Measurements from ENCODE around the gene CSNK2A2. TPM values are rescaled to one million over a fixed set of nuclear protein-coding genes. Genes with fewer than 3 reads are reported as not detected.

Gene CSNK2A2
- total RNA-seq, 1 donor from 2014 or later = 77.9 TPM

DNA sequence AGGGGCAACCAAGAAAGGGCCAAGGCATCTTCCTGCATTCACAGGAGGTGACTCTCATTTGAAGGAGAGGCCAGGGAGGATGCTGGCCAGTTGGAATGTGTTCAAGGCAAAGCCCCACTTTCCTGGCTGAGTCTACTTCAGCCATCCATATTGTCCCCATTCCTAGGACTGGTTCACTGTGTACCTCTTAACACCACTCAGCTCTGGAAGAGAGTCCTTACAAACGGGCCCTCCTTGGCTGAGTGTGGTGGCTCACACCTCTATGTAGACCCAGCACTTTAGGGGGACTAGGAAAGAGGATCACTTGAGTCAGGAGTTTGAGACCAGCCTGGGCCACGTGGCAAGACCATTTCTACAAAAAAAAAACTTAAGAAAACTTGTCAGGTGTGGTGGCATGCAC lies 40.7 kb downstream of the CSNK2A2 start:
- Mint-ChIP-seq H3K27ac (ENCODE audit: unreplicated experiment) (no peak overlapping the region), H3K4me1 (ENCODE audit: unreplicated experiment) (no peaks in the 10 kb centered on the region), H3K9me3 (ENCODE audit: unreplicated experiment) (no peaks in the 10 kb centered on the region), H3K36me3 (ENCODE audit: unreplicated experiment) (peaks cover 24% of the 10 kb centered on the region), H3K27me3 (ENCODE audit: unreplicated experiment) (no peaks in the 10 kb centered on the region), H3K4me3 (ENCODE audit: unreplicated experiment) (no peak overlapping the region)
- peak; percentile 65 for DNase-seq (ENCODE audit: extremely low spot score, unreplicated experiment)
- TF ChIP-seq, protein P1, sequence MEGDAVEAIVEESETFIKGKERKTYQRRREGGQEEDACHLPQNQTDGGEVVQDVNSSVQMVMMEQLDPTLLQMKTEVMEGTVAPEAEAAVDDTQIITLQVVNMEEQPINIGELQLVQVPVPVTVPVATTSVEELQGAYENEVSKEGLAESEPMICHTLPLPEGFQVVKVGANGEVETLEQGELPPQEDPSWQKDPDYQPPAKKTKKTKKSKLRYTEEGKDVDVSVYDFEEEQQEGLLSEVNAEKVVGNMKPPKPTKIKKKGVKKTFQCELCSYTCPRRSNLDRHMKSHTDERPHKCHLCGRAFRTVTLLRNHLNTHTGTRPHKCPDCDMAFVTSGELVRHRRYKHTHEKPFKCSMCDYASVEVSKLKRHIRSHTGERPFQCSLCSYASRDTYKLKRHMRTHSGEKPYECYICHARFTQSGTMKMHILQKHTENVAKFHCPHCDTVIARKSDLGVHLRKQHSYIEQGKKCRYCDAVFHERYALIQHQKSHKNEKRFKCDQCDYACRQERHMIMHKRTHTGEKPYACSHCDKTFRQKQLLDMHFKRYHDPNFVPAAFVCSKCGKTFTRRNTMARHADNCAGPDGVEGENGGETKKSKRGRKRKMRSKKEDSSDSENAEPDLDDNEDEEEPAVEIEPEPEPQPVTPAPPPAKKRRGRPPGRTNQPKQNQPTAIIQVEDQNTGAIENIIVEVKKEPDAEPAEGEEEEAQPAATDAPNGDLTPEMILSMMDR (IDR thresholded peaks at IDR 0.05) = no peak

DNA sequence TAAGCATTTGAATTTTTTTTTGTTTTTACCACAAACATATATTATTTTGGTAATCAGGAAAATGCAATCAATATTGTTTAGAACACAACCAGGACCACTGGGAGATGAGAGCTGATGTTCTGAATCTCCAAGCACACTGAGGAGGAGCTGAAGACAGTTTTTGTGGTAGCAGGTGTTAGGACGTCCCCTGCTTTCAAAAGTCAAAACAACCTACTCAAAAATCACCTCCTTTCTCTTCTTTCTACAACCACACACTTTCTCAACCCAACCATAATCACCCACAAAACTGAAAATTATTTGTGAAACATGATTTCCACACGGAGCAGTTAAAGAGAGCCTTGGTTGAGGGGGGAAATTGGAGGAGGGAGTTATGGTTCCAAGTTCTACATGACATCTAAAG lies 42.1 kb downstream of the CSNK2A2 start:
- DNase-seq (ENCODE audit: extremely low spot score, unreplicated experiment) = no peak
- TF ChIP-seq, protein P1 (IDR thresholded peaks at IDR 0.05) = no peak
- Mint-ChIP-seq H3K36me3 (ENCODE audit: unreplicated experiment) (peaks cover 20% of the 10 kb centered on the region), H3K27me3 (ENCODE audit: unreplicated experiment) (no peaks in the 10 kb centered on the region), H3K9me3 (ENCODE audit: unreplicated experiment) (no peaks in the 10 kb centered on the region), H3K4me3 (ENCODE audit: unreplicated experiment) (no peak overlapping the region), H3K4me1 (ENCODE audit: unreplicated experiment) (no peaks in the 10 kb centered on the region), H3K27ac (ENCODE audit: unreplicated experiment) (no peak overlapping the region)

DNA sequence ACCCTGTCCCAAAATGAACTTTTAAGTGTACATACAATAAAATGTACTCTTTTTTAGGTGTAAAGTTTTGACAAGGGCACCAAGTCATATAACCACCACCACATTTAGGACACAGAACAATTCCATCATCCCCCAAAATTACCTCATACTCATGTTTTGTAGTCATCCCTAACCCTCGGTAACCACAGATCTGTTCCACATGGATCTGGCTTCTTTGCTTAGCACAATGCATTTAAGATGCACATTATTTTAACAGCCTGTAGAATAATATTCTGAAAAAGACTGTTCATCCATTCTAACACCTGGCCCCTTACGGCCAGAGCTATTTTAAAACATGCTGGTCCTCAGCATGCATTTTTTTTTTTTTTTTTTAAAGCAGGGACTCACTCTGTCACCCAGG lies 43.6 kb downstream of the CSNK2A2 start:
- TF ChIP-seq, protein P1 (IDR thresholded peaks at IDR 0.05) = no peak
- Mint-ChIP-seq H3K4me1 (ENCODE audit: unreplicated experiment) (no peaks in the 10 kb centered on the region), H3K36me3 (ENCODE audit: unreplicated experiment) (peaks cover 7% of the 10 kb centered on the region), H3K27me3 (ENCODE audit: unreplicated experiment) (peaks cover 3% of the 10 kb centered on the region), H3K27ac (ENCODE audit: unreplicated experiment) (no peak overlapping the region), H3K9me3 (ENCODE audit: unreplicated experiment) (no peaks in the 10 kb centered on the region), H3K4me3 (ENCODE audit: unreplicated experiment) (no peak overlapping the region)
- no peak for DNase-seq (ENCODE audit: extremely low spot score, unreplicated experiment)

DNA sequence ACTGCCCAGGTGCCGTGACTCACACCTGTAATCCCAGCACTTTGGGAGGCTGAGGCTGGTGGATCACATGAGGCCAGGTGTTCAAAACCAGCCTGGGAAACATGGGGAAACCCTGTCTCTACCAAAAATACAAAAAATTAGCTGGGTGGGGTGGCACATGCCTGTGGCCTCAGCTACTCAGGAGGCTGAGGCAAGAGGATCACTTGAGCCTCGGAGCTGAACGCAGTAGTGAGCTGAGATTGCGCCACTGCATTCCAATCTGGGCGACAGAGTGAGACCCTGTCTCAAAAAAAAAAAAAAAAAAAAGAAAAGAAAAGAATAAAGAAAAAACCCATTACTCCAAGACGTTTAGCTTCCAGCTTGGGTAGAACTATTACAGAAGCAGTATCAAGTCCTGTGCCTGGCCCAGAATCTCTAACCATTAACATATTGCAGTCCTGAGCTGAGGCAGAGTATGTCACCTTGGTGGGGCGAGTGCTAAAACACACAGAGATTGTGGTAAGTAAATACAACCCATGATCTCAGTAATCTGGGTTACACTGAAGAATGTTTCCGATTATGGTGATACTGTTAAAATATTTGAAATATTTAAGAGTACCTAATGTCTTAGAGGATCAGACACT lies 45.5 kb downstream of the CSNK2A2 start:
- no peak overlapping the region for H3K4me3 Mint-ChIP-seq (ENCODE audit: unreplicated experiment)
- no peaks in the 10 kb centered on the region for H3K4me1 Mint-ChIP-seq (ENCODE audit: unreplicated experiment)
- no peaks in the 10 kb centered on the region for H3K36me3 Mint-ChIP-seq (ENCODE audit: unreplicated experiment)
- peaks cover 3% of the 10 kb centered on the region for H3K27me3 Mint-ChIP-seq (ENCODE audit: unreplicated experiment)
- TF ChIP-seq, protein P1 (IDR thresholded peaks at IDR 0.05) = no peak
- DNase-seq (ENCODE audit: extremely low spot score, unreplicated experiment) = no peak
- H3K27ac Mint-ChIP-seq (ENCODE audit: unreplicated experiment) = no peak overlapping the region
- H3K9me3 Mint-ChIP-seq (ENCODE audit: unreplicated experiment) = no peaks in the 10 kb centered on the region

DNA sequence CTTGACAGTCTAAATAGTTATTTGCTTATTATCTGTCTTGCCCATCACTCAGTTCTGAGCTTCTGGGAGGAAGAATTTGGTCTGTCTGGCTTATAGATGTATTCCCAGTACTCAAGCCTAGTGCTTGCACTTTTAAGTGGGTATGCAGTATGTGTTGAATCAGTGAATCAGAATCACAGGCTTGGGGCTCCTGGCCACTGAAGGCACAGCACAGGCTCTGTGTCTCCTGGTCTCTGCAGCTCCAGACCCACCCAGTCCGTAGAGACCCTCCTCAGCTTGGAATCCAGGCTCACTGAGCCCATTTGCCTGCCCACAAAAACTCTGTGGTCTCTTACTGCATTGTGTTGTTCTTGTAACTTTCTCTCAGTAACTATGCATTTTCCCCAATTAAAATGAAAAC lies 49.4 kb downstream of the CSNK2A2 start:
- no peaks in the 10 kb centered on the region for H3K36me3 Mint-ChIP-seq (ENCODE audit: unreplicated experiment)
- no peak for DNase-seq (ENCODE audit: extremely low spot score, unreplicated experiment)
- peaks cover 10% of the 10 kb centered on the region for H3K27me3 Mint-ChIP-seq (ENCODE audit: unreplicated experiment)
- H3K4me3 Mint-ChIP-seq (ENCODE audit: unreplicated experiment) = no peak overlapping the region
- TF ChIP-seq, protein P1 (IDR thresholded peaks at IDR 0.05) = no peak
- H3K4me1 Mint-ChIP-seq (ENCODE audit: unreplicated experiment) = no peaks in the 10 kb centered on the region
- H3K9me3 Mint-ChIP-seq (ENCODE audit: unreplicated experiment) = no peaks in the 10 kb centered on the region
- no peak overlapping the region for H3K27ac Mint-ChIP-seq (ENCODE audit: unreplicated experiment)

Measured in osteocyte (in vitro differentiated cells).